H1 (cell line): ENCODE data around the gene UTS2B.

Experiments
- CTCF ChIP-seq, 3 experiments: IDR thresholded peaks; 1 replicate in 2 of 3; 2 replicates in 1 of 3; pipeline versions ENCODE4 v1.5.1 to v1.6.1; 2011; ENCODE audit warnings: low read length in 3 of 3, mild to moderate bottlenecking in 3 of 3, inconsistent platforms in 2 of 3, low read depth in 1 of 3, moderate library complexity in 1 of 3; ENCODE audit not compliant: insufficient read depth in 1 of 3; ENCODE audit errors: control extremely low read depth in 1 of 3
- EGR1 ChIP-seq: IDR thresholded peaks from 2 replicates; pipeline ENCODE4 v1.6.1; 2011; ENCODE audit warnings: low read depth, low read length, borderline replicate concordance
- EZH2 ChIP-seq: fragments of 200-600 bp; sonication (generic); IDR thresholded peaks from 2 replicates; pipeline ENCODE4 v1.7.1; 2012; ENCODE audit warnings: low read depth, mild to moderate bottlenecking, moderate library complexity, low read length, inconsistent platforms; ENCODE audit not compliant: severe bottlenecking
- JUND ChIP-seq: IDR thresholded peaks from 2 replicates; pipeline ENCODE4 v1.6.1; 2011; ENCODE audit warnings: mild to moderate bottlenecking, improper control_type of control experiment, low read length
- MAFK ChIP-seq: IDR thresholded peaks from 2 replicates; pipeline ENCODE4 v1.6.1; 2012; ENCODE audit warnings: low read depth, mild to moderate bottlenecking, improper control_type of control experiment, low read length
- MAX ChIP-seq: IDR thresholded peaks from 2 replicates; pipeline ENCODE4 v1.6.1; 2012; ENCODE audit warnings: inconsistent platforms
- NANOG ChIP-seq: IDR thresholded peaks from 2 replicates; pipeline ENCODE4 v1.6.1; 2011; ENCODE audit warnings: low read length, low read depth, mild to moderate bottlenecking, inconsistent platforms; ENCODE audit not compliant: insufficient read depth, poor library complexity, severe bottlenecking
- NRF1 ChIP-seq: IDR thresholded peaks from 2 replicates; pipeline ENCODE4 v1.6.1; 2011; ENCODE audit warnings: mild to moderate bottlenecking, low read depth, low read length, improper control_type of control experiment
- POLR2A ChIP-seq, 2 experiments: IDR thresholded peaks; 1 replicate in 1 of 2; 2 replicates in 1 of 2; pipeline ENCODE4 v1.6.1; 2011; ENCODE audit warnings: low read depth in 2 of 2, low read length in 2 of 2, mild to moderate bottlenecking in 2 of 2; ENCODE audit errors: control extremely low read depth in 1 of 2
- POLR2AphosphoS5 ChIP-seq: IDR thresholded peaks from 2 replicates; pipeline ENCODE4 v1.6.1; 2011; ENCODE audit warnings: low read depth, low read length
- RNF2 ChIP-seq: fragments of 200-900, 300-1000 bp; sonication (generic); IDR thresholded peaks from 2 replicates; pipeline ENCODE4 v1.7.1; 2016; ENCODE audit warnings: borderline replicate concordance, low read depth, mild to moderate bottlenecking, antibody characterized with exemption, low read length; ENCODE audit not compliant: poor library complexity, severe bottlenecking; ENCODE audit errors: missing control alignments
- YY1 ChIP-seq: IDR thresholded peaks from 2 replicates; pipeline ENCODE4 v1.6.1; 2011; ENCODE audit warnings: low read depth, mild to moderate bottlenecking, low read length

- TF ChIP-seq EGR1 (no peak), JUND (no peak), CTCF (IDR thresholded peaks at IDR 0.05; ENCODE audit: control extremely low read depth in 1 of 3, insufficient read depth in 1 of 3, low read depth in 1 of 3, low read length in 3 of 3) (no peak), POLR2A (IDR thresholded peaks at IDR 0.05; ENCODE audit: control extremely low read depth in 1 of 2, low read depth in 2 of 2, low read length in 2 of 2) (no peak), EZH2 (no peak), RNF2 (no peak), NANOG (no peak), POLR2AphosphoS5 (no peak), MAFK (no peak), YY1 (no peak), MAX (no peak), NRF1 (no peak)
Observed at GRCh38 chr3:191369616-191370010, 39.3 kb upstream of the UTS2B start.
